Measurements from ENCODE around the gene LTN1.

DNA sequence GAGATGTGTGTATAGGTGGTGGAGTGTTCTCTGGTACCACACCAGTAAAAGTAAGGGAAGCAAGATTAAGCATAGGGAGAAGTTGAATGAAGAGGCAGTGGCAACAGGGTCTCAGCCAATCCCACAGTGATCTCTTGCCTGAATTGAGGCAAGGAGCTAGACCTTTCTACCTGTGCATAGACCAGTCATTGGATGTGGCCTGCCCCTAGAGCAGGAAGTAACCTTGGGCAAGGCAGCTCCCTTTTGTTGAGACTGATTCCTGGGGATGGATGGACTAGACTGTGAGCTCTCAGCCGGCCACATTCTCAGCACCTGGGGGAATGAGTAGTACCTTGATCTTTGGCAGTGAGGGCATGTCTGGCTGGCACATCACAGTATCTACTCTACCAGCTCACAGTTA lies 38.2 kb upstream of the LTN1 start:
- TF ChIP-seq EZH2 (IDR thresholded peaks at IDR 0.05; ENCODE audit: insufficient read depth, low read length) = no peak
- TF ChIP-seq, protein P1, sequence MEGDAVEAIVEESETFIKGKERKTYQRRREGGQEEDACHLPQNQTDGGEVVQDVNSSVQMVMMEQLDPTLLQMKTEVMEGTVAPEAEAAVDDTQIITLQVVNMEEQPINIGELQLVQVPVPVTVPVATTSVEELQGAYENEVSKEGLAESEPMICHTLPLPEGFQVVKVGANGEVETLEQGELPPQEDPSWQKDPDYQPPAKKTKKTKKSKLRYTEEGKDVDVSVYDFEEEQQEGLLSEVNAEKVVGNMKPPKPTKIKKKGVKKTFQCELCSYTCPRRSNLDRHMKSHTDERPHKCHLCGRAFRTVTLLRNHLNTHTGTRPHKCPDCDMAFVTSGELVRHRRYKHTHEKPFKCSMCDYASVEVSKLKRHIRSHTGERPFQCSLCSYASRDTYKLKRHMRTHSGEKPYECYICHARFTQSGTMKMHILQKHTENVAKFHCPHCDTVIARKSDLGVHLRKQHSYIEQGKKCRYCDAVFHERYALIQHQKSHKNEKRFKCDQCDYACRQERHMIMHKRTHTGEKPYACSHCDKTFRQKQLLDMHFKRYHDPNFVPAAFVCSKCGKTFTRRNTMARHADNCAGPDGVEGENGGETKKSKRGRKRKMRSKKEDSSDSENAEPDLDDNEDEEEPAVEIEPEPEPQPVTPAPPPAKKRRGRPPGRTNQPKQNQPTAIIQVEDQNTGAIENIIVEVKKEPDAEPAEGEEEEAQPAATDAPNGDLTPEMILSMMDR (IDR thresholded peaks at IDR 0.05; ENCODE audit: insufficient read depth, low read depth, low read length) = no peak

All from astrocyte (in vitro differentiated cells and primary cell).